LNCaP clone FGC (cell line): ENCODE data around the gene SRP9.
"Not testable (repeated sequence)": the region's sequence is repeated elsewhere in the genome, so short reads cannot be mapped to it uniquely, and the experiment has no call there.

ENCODE experiments used
- DNase-seq: peaks from one replicate; pipeline ENCODE4 v3.0.0-alpha.2; 2011; ENCODE audit warnings: low read depth
- H3K4me3 ChIP-seq: 2 replicates; pipeline ENCODE4 v1.5.1; 2011; ENCODE audit warnings: mild to moderate bottlenecking, low read depth, low read length, control low read depth
- CTCF ChIP-seq: IDR thresholded peaks from 2 replicates; pipeline ENCODE4 v1.5.1; 2012; ENCODE audit warnings: mild to moderate bottlenecking; ENCODE audit not compliant: control insufficient read depth, insufficient read depth; ENCODE audit errors: extremely low read depth

Gene SRP9

DNA sequence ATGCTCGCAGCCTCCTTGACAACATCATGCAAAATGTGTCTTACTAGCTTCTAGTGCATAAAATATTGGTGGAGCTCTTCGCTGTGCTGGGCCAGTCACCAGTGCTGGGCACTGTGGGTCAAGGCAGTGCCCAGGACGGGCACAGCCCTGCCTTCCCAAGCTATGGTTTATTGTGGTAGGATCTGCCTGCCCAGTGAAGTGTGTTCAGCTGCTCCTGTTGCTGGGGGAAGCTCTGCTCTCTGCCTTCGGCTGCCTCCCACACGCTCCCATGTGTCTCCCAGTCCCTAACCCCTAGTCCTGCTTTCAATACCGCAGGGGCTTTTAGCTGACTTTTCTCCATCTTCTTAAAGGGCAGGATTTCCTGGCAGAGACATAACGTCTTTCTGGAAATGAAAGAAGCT is 48.0 kb downstream of the SRP9 start:
- no peak for TF ChIP-seq CTCF
- DNase-seq, result no peak
- H3K4me3 ChIP-seq, result no peak overlapping the region

DNA sequence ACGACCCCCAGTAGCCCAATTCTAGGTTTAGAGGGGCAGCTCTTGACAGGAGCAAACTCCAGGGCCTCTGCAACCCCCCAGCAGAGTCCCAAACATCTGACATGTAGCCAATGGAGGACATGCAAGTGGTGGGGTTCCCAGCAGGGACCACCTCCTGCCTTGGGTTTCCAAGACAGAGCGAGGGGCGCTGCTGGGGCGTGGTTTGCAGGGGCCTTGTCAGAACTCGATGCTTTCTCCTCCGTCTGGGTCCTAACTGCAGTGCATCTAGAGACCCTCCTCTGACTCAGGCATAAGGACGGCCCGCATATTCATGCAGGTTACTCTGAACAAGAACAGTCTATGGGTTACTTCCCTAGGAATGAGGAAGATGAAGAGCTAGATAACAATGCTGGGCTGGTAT is 49.5 kb downstream of the SRP9 start:
- no peak for DNase-seq
- H3K4me3 ChIP-seq, result no peak overlapping the region
- TF ChIP-seq CTCF, result no peak

DNA sequence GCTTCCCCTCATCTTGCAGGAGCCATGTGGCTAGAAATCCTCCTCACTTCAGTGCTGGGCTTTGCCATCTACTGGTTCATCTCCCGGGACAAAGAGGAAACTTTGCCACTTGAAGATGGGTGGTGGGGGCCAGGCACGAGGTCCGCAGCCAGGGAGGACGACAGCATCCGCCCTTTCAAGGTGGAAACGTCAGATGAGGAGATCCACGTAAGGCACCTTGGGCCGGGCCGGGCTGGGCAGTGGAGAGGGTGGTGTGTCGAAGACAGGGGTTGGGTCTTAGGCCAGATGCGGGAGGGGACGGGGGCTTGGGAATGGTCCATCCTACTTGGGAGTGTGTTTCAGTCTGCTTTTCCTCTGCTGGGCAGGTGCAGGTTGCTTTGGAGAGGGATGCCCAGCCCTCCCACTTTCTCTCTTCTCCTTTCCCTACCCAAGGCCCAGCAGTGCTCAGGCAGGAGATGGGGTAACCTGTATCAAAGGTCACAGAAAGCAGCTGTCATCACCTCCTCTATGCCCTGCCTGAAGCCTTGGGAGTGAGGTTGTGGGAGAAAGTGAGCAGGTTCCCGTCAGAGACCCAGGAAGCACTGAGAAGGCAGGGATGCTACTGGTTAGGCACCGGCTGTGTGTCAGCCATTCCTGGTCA is 51.2 kb downstream of the SRP9 start:
- TF ChIP-seq CTCF, result no peak
- H3K4me3 ChIP-seq, result no peak overlapping the region
- DNase-seq, result no peak

GRCh38 chr1:225830841-225831240 is 53.2 kb downstream of the SRP9 start:
- H3K4me3 ChIP-seq, result no peak overlapping the region
- DNase-seq, result peak; percentile 59
- TF ChIP-seq CTCF, result no peak

DNA sequence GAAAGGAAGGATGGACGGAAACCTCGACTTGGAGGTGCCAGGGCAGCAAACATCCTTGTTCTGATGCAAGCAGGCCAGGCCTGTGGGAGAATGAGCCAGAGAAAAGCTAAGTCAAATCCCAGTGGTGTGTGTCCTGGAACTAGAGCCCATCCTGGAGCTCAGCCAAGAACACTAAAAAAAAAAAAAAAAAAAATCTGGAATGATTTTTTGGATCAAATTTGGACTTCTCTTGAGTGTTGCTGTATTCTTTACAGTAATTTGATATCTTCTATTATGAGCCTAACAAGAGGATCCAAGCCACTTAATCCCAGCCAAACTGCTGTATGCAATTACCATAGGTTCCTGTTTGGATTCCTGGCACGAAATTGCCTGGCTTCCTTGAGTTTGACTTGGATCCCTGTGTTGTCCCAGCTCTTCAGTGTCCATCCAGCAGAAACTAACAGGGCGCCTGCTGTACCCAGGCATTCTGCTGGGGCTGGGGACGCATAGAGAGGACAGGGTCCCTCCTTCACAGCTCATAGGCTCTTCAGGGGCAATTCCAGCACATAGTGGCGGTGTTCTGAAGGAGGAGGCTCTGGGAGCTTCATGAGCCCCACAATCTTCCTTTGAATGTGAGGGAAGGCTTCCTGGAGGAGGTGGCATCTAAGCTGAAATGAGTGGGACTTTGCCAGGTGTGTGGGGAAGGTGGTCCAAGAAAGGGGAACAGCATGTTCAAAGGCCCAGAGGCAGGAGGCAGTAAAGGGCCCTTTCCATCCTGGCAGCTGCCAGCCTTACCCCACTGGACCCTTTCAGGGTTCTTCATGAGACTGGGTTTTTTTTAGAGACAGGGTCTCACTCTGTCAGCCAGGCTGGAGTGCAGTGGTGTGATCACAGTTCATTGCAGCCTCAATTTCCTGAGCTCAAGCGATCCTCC is 57.0 kb downstream of the SRP9 start:
- no peak for TF ChIP-seq CTCF
- peak; percentile 98 for DNase-seq
- H3K4me3 ChIP-seq, result no peak overlapping the region

DNA sequence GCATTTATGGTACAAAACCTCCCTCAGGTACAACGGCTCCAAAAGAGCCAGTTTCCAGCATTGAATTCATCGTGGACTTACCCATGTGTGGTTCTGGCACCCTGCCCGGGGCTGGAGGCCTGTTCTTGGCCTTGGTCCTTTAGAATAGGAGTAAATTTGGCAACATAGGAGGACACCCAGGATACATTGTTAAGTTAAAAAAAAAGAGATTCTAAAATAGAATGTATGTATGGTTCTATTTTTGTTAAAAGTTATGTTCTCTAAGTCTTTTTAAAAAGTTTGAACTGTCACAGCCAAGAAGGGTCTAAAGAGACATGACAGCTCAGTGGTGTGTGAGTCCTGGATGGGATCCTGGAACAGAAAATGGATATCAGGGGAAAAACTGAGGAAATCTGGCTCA is 58.2 kb downstream of the SRP9 start:
- H3K4me3 ChIP-seq, result no peak overlapping the region
- peak; percentile 31 for DNase-seq
- TF ChIP-seq CTCF, result no peak

GRCh38 chr1:225836296-225836695 is 58.7 kb downstream of the SRP9 start:
- not testable (repeated sequence) for DNase-seq, H3K4me3 ChIP-seq
